PC-3 (cell line): ENCODE data around the gene NUPR1.

Experiments used
- CTCF ChIP-seq: fragments of 300-600 bp; sonication (generic); conservative IDR thresholded peaks from 2 replicates; pipeline ENCODE4 v1.5.1; 2017; ENCODE audit warnings: antibody characterized with exemption, low read depth, mild to moderate bottlenecking, low read length
- EZH2 ChIP-seq: fragments of 300-600 bp; sonication (generic); IDR thresholded peaks from one replicate; pipeline ENCODE4 v1.6.1; 2017; ENCODE audit warnings: antibody characterized with exemption, mild to moderate bottlenecking, low read length; ENCODE audit not compliant: unreplicated experiment

- TF ChIP-seq CTCF (no peak), EZH2 (no peak)
Observed at GRCh38 chr16:28514246-28514645, 24.5 kb downstream of the NUPR1 start.
